Endothelial cell (in vitro differentiated cells): ENCODE results near the gene OR4K17. TPM values are rescaled to one million over a fixed set of nuclear protein-coding genes. Genes with fewer than 3 reads are reported as not detected.
"Not testable (repeated sequence)": the region's sequence is repeated elsewhere in the genome, so short reads cannot be mapped to it uniquely, and the experiment has no call there.

Source experiments
- DNase-seq: peaks from one replicate; pipeline ENCODE4 v3.0.0; 2021; ENCODE audit warnings: low spot score
- H3K27ac Mint-ChIP-seq: one replicate; pipeline ENCODE4 v1.8.0; 2021; ENCODE audit warnings: mixed read lengths, inconsistent platforms; ENCODE audit not compliant: unreplicated experiment
- H3K27me3 Mint-ChIP-seq: one replicate; pipeline ENCODE4 v1.8.0; 2021; ENCODE audit warnings: mild to moderate bottlenecking, moderate library complexity, mixed read lengths, inconsistent platforms; ENCODE audit not compliant: unreplicated experiment
- H3K36me3 Mint-ChIP-seq: one replicate; pipeline ENCODE4 v1.8.0; 2021; ENCODE audit warnings: mild to moderate bottlenecking, low read depth, mixed read lengths, inconsistent platforms; ENCODE audit not compliant: unreplicated experiment
- H3K4me1 Mint-ChIP-seq: one replicate; pipeline ENCODE4 v1.8.0; 2021; ENCODE audit warnings: mild to moderate bottlenecking, mixed read lengths, inconsistent platforms; ENCODE audit not compliant: unreplicated experiment
- H3K4me3 Mint-ChIP-seq: one replicate; pipeline ENCODE4 v1.8.0; 2021; ENCODE audit warnings: mild to moderate bottlenecking, mixed read lengths, inconsistent platforms; ENCODE audit not compliant: unreplicated experiment
- H3K9me3 Mint-ChIP-seq: one replicate; pipeline ENCODE4 v1.8.0; 2021; ENCODE audit warnings: mixed read lengths, inconsistent platforms; ENCODE audit not compliant: unreplicated experiment
- CTCF ChIP-seq: fragments of 200-600 bp; sonication (generic); IDR thresholded peaks from one replicate; pipeline ENCODE4 v1.5.0; 2021; ENCODE audit warnings: antibody characterized with exemption; ENCODE audit not compliant: unreplicated experiment
- long read RNA-seq: library from polyadenylated mRNA; unstranded; transcript quantifications from one replicate; pipeline ENCODE4 v2.0.0, GENCODE V29; 2020; ENCODE audit not compliant: unreplicated experiment
- total RNA-seq: library from RNA; stranded (reverse); fragmentation: NEBNext Ultra II Directional; extraction: Animal tissue kit (Norgen Biotek cat#: 25700); gene quantifications from one replicate; pipeline ENCODE4 v1.2.1, GENCODE V29; 2021; ENCODE audit not compliant: unreplicated experiment

Gene OR4K17, protein sequence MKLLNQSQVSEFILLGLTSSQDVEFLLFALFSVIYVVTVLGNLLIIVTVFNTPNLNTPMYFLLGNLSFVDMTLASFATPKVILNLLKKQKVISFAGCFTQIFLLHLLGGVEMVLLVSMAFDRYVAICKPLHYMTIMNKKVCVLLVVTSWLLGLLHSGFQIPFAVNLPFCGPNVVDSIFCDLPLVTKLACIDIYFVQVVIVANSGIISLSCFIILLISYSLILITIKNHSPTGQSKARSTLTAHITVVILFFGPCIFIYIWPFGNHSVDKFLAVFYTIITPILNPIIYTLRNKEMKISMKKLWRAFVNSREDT
- not detected for total RNA-seq
- long read RNA-seq = 0 reads

DNA sequence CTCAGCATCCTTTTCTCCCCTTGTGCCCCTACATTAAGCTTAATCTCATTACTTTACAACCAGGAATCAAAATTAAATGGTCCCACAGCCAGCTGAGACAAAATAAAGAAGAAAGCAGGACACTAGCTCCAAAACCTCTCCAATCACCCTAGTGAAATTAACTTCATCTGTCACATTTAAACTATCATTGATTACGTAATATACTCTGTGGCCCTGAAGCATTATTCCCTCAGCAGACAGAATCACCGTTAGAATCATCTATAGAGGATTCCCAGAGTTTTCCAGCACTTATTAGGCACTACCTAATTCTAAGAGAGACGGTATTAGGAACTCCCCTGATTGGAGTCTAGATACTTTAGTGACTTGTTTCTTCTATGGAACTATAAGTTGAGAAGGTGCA is at the start of gene OR4K17:
Gene OR4K17 (plus strand): TSS at position 302 of the 400 bp plus-strand sequence. CDS start 6,761 bp downstream, outside the sequence.
- no peaks in the 10 kb centered on the region for H3K36me3 Mint-ChIP-seq
- no peak within 1 kb of the TSS for H3K27ac Mint-ChIP-seq
- TF ChIP-seq CTCF = no peak
- DNase-seq = no peak
- H3K27me3 Mint-ChIP-seq = no peaks in the 10 kb centered on the region
- no peaks in the 10 kb centered on the region for H3K4me1 Mint-ChIP-seq
- peaks cover 10% of the 10 kb centered on the region for H3K9me3 Mint-ChIP-seq
- H3K4me3 Mint-ChIP-seq = no peak within 1 kb of the TSS

GRCh38 chr14:20092050-20092449 is 18.5 kb upstream of the OR4K17 start:
- Mint-ChIP-seq H3K4me1 (no peaks in the 10 kb centered on the region), H3K9me3 (peaks cover 19% of the 10 kb centered on the region), H3K4me3 (no peak overlapping the region), H3K36me3 (no peaks in the 10 kb centered on the region), H3K27ac (no peak overlapping the region), H3K27me3 (no peaks in the 10 kb centered on the region)
- no peak for TF ChIP-seq CTCF
- DNase-seq = no peak

GRCh38 chr14:20093442-20093841 is 17.1 kb upstream of the OR4K17 start:
- no peaks in the 10 kb centered on the region for H3K4me1 Mint-ChIP-seq
- H3K4me3 Mint-ChIP-seq = no peak overlapping the region
- DNase-seq = no peak
- no peak for TF ChIP-seq CTCF
- H3K9me3 Mint-ChIP-seq = peaks cover 20% of the 10 kb centered on the region
- no peak overlapping the region for H3K27ac Mint-ChIP-seq
- H3K27me3 Mint-ChIP-seq = no peaks in the 10 kb centered on the region
- no peaks in the 10 kb centered on the region for H3K36me3 Mint-ChIP-seq

GRCh38 chr14:20098926-20099770 is 11.4 kb upstream of the OR4K17 start:
- not testable (repeated sequence) for H3K27me3 Mint-ChIP-seq, DNase-seq, H3K27ac Mint-ChIP-seq, H3K4me3 Mint-ChIP-seq, H3K36me3 Mint-ChIP-seq, H3K4me1 Mint-ChIP-seq
- peaks cover 16% of the 10 kb centered on the region for H3K9me3 Mint-ChIP-seq

DNA sequence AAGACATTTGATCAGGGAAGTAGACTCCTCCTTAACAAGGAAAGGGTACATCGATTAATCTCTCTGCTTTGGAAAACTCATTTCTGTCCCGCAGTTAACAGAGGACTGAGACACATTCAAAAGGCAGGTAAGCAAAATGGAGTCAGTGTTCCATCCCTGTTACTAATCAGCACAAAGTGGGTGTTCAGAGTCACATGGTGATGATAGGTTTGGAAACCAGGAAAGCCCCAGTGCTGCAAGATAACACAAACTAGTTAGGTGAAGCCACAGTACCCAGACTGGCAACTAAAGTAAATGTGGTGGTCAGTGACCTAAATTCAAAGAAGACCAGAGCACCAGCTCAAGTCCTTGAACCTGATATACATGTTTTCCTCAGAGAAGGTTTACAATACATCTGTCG is 1.8 kb downstream of the OR4K17 start:
- no peak for TF ChIP-seq CTCF
- Mint-ChIP-seq H3K27me3 (no peaks in the 10 kb centered on the region), H3K4me1 (no peaks in the 10 kb centered on the region), H3K4me3 (no peak overlapping the region), H3K36me3 (no peaks in the 10 kb centered on the region), H3K9me3 (peaks cover 10% of the 10 kb centered on the region), H3K27ac (no peak overlapping the region)
- no peak for DNase-seq
